ENCODE measurements around the gene ITGA11. TPM values are rescaled to one million over a fixed set of nuclear protein-coding genes. Genes with fewer than 3 reads are reported as not detected.

ITGA11 gene
- total and polyA plus RNA-seq, 2 experiments from 2014 or later: 0.03 to 0.40 TPM

DNA sequence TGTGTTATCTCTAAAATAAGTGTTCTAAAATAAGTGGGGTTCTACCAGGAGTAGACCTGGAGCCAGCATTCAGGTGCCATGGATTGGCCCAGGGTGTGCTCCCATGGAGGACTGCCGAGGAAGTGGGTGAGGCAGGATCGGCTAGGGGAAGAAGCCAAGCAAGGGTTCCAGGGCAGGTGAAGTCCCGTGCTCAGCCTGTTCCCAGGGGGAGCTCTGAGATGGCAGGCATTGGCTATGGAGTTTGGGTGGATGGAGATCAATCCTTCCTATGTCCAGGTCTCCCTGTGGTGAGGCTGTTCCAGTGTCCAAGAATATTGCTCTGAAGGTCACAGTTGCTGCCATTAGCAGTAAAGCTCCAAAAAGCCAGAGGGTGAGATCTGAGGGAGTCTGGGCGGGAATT is 46.9 kb upstream of the ITGA11 start:
- Mint-ChIP-seq H3K4me3 (no peak overlapping the region), H3K27me3 (ENCODE audit: insufficient read depth, low read depth, poor library complexity) (peaks cover 5% of the 10 kb centered on the region), H3K4me1 (no peaks in the 10 kb centered on the region), H3K36me3 (ENCODE audit: low read depth) (no peaks in the 10 kb centered on the region), H3K27ac (no peak overlapping the region), H3K9me3 (peaks cover 3% of the 10 kb centered on the region; the same call in 2 of the 3 replicates)
- Histone ChIP-seq H3K9me2 (ENCODE audit: insufficient read depth) (no peaks in the 10 kb centered on the region), H3K4me1 (ENCODE audit: insufficient read depth) (no peaks in the 10 kb centered on the region), H3K4me3 (no peak overlapping the region), H3K79me2 (replicated peaks; ENCODE audit: insufficient read depth) (no peaks in the 10 kb centered on the region), H3K27ac (ENCODE audit: low read depth) (no peak overlapping the region), H3K27me3 (ENCODE audit: insufficient read depth) (no peaks in the 10 kb centered on the region), H3F3A (replicated peaks; ENCODE audit: low read depth) (no peaks in the 10 kb centered on the region), H4K20me1 (replicated peaks; ENCODE audit: insufficient read depth) (no peaks in the 10 kb centered on the region), H3K36me3 (ENCODE audit: insufficient read depth) (no peaks in the 10 kb centered on the region), H2AFZ (no peak overlapping the region), H3K4me2 (no peak overlapping the region)
- no peak for DNase-seq (ENCODE audit: low spot score)
- no peak for ATAC-seq
- TF ChIP-seq STAT1 (IDR thresholded peaks at IDR 0.05; ENCODE audit: unreplicated experiment): no peak

DNA sequence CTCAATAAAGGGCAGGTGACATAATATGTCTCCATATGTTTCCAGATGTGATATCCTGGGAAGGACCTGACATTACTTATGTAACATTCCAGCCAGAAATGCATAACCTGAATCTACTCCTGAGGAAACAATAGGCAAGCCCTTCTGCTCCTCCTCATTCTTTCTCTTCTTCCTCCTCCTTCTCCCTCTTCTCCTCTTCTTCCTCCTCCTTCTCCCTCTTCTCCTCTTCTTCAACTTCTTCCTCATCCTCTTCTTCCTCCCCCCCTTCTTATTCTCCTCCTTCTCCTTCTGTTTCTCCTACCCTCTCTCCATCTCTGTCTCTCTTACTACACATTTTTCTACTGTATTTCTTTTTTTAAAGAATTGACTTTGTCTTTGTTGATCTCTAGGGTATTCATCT is 43.5 kb upstream of the ITGA11 start:
- Mint-ChIP-seq H3K4me3 (no peak overlapping the region), H3K9me3 (no peaks in the 10 kb centered on the region), H3K27me3 (ENCODE audit: insufficient read depth, low read depth, poor library complexity) (peaks cover 3% of the 10 kb centered on the region), H3K36me3 (ENCODE audit: low read depth) (no peaks in the 10 kb centered on the region), H3K4me1 (no peaks in the 10 kb centered on the region), H3K27ac (no peak overlapping the region)
- Histone ChIP-seq H2AFZ (no peak overlapping the region), H3K4me3 (no peak overlapping the region), H3F3A (replicated peaks; ENCODE audit: low read depth) (no peaks in the 10 kb centered on the region), H3K4me1 (ENCODE audit: insufficient read depth) (no peaks in the 10 kb centered on the region), H3K9me2 (ENCODE audit: insufficient read depth) (no peaks in the 10 kb centered on the region), H3K27me3 (ENCODE audit: insufficient read depth) (no peaks in the 10 kb centered on the region), H3K79me2 (replicated peaks; ENCODE audit: insufficient read depth) (no peaks in the 10 kb centered on the region), H3K27ac (ENCODE audit: low read depth) (no peak overlapping the region), H4K20me1 (replicated peaks; ENCODE audit: insufficient read depth) (no peaks in the 10 kb centered on the region), H3K36me3 (ENCODE audit: insufficient read depth) (no peaks in the 10 kb centered on the region), H3K4me2 (no peak overlapping the region)
- DNase-seq (ENCODE audit: low spot score): no peak
- ATAC-seq: no peak
- no peak for TF ChIP-seq EZH2phosphoT487 (IDR thresholded peaks at IDR 0.05; ENCODE audit: unreplicated experiment)
- TF ChIP-seq ZNF331 (CRISPR knock-in tag; IDR thresholded peaks at IDR 0.05; ENCODE audit: low read depth): no peak
- no peak for TF ChIP-seq JUNB (IDR thresholded peaks at IDR 0.05; ENCODE audit: unreplicated experiment)
- TF ChIP-seq, protein P1, sequence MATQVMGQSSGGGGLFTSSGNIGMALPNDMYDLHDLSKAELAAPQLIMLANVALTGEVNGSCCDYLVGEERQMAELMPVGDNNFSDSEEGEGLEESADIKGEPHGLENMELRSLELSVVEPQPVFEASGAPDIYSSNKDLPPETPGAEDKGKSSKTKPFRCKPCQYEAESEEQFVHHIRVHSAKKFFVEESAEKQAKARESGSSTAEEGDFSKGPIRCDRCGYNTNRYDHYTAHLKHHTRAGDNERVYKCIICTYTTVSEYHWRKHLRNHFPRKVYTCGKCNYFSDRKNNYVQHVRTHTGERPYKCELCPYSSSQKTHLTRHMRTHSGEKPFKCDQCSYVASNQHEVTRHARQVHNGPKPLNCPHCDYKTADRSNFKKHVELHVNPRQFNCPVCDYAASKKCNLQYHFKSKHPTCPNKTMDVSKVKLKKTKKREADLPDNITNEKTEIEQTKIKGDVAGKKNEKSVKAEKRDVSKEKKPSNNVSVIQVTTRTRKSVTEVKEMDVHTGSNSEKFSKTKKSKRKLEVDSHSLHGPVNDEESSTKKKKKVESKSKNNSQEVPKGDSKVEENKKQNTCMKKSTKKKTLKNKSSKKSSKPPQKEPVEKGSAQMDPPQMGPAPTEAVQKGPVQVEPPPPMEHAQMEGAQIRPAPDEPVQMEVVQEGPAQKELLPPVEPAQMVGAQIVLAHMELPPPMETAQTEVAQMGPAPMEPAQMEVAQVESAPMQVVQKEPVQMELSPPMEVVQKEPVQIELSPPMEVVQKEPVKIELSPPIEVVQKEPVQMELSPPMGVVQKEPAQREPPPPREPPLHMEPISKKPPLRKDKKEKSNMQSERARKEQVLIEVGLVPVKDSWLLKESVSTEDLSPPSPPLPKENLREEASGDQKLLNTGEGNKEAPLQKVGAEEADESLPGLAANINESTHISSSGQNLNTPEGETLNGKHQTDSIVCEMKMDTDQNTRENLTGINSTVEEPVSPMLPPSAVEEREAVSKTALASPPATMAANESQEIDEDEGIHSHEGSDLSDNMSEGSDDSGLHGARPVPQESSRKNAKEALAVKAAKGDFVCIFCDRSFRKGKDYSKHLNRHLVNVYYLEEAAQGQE (IDR thresholded peaks at IDR 0.05; ENCODE audit: unreplicated experiment): no peak
- TF ChIP-seq POLR2AphosphoS5 (IDR thresholded peaks at IDR 0.05; ENCODE audit: low read depth): no peak
- TF ChIP-seq, protein P2, sequence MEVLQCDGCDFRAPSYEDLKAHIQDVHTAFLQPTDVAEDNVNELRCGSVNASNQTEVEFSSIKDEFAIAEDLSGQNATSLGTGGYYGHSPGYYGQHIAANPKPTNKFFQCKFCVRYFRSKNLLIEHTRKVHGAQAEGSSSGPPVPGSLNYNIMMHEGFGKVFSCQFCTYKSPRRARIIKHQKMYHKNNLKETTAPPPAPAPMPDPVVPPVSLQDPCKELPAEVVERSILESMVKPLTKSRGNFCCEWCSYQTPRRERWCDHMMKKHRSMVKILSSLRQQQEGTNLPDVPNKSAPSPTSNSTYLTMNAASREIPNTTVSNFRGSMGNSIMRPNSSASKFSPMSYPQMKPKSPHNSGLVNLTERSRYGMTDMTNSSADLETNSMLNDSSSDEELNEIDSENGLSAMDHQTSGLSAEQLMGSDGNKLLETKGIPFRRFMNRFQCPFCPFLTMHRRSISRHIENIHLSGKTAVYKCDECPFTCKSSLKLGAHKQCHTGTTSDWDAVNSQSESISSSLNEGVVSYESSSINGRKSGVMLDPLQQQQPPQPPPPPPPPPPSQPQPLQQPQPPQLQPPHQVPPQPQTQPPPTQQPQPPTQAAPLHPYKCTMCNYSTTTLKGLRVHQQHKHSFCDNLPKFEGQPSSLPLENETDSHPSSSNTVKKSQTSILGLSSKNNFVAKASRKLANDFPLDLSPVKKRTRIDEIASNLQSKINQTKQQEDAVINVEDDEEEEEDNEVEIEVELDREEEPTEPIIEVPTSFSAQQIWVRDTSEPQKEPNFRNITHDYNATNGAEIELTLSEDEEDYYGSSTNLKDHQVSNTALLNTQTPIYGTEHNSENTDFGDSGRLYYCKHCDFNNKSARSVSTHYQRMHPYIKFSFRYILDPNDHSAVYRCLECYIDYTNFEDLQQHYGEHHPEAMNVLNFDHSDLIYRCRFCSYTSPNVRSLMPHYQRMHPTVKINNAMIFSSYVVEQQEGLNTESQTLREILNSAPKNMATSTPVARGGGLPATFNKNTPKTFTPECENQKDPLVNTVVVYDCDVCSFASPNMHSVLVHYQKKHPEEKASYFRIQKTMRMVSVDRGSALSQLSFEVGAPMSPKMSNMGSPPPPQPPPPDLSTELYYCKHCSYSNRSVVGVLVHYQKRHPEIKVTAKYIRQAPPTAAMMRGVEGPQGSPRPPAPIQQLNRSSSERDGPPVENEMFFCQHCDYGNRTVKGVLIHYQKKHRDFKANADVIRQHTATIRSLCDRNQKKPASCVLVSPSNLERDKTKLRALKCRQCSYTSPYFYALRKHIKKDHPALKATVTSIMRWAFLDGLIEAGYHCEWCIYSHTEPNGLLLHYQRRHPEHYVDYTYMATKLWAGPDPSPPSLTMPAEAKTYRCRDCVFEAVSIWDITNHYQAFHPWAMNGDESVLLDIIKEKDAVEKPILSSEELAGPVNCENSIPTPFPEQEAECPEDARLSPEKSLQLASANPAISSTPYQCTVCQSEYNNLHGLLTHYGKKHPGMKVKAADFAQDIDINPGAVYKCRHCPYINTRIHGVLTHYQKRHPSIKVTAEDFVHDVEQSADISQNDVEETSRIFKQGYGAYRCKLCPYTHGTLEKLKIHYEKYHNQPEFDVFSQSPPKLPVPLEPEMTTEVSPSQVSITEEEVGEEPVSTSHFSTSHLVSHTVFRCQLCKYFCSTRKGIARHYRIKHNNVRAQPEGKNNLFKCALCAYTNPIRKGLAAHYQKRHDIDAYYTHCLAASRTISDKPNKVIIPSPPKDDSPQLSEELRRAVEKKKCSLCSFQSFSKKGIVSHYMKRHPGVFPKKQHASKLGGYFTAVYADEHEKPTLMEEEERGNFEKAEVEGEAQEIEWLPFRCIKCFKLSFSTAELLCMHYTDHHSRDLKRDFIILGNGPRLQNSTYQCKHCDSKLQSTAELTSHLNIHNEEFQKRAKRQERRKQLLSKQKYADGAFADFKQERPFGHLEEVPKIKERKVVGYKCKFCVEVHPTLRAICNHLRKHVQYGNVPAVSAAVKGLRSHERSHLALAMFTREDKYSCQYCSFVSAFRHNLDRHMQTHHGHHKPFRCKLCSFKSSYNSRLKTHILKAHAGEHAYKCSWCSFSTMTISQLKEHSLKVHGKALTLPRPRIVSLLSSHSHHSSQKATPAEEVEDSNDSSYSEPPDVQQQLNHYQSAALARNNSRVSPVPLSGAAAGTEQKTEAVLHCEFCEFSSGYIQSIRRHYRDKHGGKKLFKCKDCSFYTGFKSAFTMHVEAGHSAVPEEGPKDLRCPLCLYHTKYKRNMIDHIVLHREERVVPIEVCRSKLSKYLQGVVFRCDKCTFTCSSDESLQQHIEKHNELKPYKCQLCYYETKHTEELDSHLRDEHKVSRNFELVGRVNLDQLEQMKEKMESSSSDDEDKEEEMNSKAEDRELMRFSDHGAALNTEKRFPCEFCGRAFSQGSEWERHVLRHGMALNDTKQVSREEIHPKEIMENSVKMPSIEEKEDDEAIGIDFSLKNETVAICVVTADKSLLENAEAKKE (CRISPR knock-in tag; IDR thresholded peaks at IDR 0.05): no peak
- TF ChIP-seq EZH2 (IDR thresholded peaks at IDR 0.05; ENCODE audit: low read depth, unreplicated experiment): no peak
- no peak for TF ChIP-seq NANOG (IDR thresholded peaks at IDR 0.05; ENCODE audit: borderline replicate concordance)
- TF ChIP-seq STAT1 (IDR thresholded peaks at IDR 0.05; ENCODE audit: unreplicated experiment): no peak
- TF ChIP-seq ZNF114 (CRISPR knock-in tag; IDR thresholded peaks at IDR 0.05): no peak
- TF ChIP-seq CREB1 (CRISPR knock-in tag; IDR thresholded peaks at IDR 0.05; ENCODE audit: low read depth): no peak
- TF ChIP-seq, protein P3, sequence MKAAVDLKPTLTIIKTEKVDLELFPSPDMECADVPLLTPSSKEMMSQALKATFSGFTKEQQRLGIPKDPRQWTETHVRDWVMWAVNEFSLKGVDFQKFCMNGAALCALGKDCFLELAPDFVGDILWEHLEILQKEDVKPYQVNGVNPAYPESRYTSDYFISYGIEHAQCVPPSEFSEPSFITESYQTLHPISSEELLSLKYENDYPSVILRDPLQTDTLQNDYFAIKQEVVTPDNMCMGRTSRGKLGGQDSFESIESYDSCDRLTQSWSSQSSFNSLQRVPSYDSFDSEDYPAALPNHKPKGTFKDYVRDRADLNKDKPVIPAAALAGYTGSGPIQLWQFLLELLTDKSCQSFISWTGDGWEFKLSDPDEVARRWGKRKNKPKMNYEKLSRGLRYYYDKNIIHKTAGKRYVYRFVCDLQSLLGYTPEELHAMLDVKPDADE (IDR thresholded peaks at IDR 0.05): no peak

Measured in GM23338 (cell line).